GM18909 (cell line): Measurements from ENCODE around the gene INKA1.
"Not testable (repeated sequence)": the region's sequence is repeated elsewhere in the genome, so short reads cannot be mapped to it uniquely, and the experiment has no call there.

Experiments
- ATAC-seq: cut with Tn5 transposase; IDR thresholded peaks from one replicate; pipeline ENCODE4 v1.9.1; 2021; ENCODE audit warnings: mild to moderate bottlenecking; ENCODE audit not compliant: unreplicated experiment, poor library complexity

The INKA1 gene

GRCh38 chr3:49802719-49803464, at the start of gene INKA1:
INKA1 (plus strand) TSS chr3:49803261; CDS start chr3:49803393, 132 bp downstream.
- ATAC-seq, result peak; percentile 64

- no peak for ATAC-seq
Observed at GRCh38 chr3:49754536-49754935, 48.5 kb upstream of the INKA1 start.

GRCh38 chr3:49756036-49756435, 47.0 kb upstream of the INKA1 start:
- ATAC-seq, result no peak

GRCh38 chr3:49757197-49757596, 45.9 kb upstream of the INKA1 start:
- ATAC-seq, result no peak

GRCh38 chr3:49759226-49759625, 43.8 kb upstream of the INKA1 start:
- ATAC-seq, result no peak

GRCh38 chr3:49761661-49762060, 41.4 kb upstream of the INKA1 start:
- ATAC-seq, result no peak

GRCh38 chr3:49763981-49764380, 39.1 kb upstream of the INKA1 start:
- no peak for ATAC-seq

- no peak for ATAC-seq
Observed at GRCh38 chr3:49769286-49769915, 33.7 kb upstream of the INKA1 start.

GRCh38 chr3:49769926-49770325, 33.1 kb upstream of the INKA1 start:
- no peak for ATAC-seq

- no peak for ATAC-seq
Observed at GRCh38 chr3:49771340-49771938, 31.6 kb upstream of the INKA1 start.

- no peak for ATAC-seq
Observed at GRCh38 chr3:49772703-49773102, 30.4 kb upstream of the INKA1 start.

GRCh38 chr3:49775538-49775937, 27.5 kb upstream of the INKA1 start:
- no peak for ATAC-seq

GRCh38 chr3:49776101-49776500, 27.0 kb upstream of the INKA1 start:
- ATAC-seq, result not testable (repeated sequence)

GRCh38 chr3:49779358-49780079, 23.5 kb upstream of the INKA1 start:
- no peak for ATAC-seq

GRCh38 chr3:49780080-49780974, 22.7 kb upstream of the INKA1 start:
- no peak for ATAC-seq

- ATAC-seq, result not testable (repeated sequence)
Observed at GRCh38 chr3:49780975-49781365, 22.1 kb upstream of the INKA1 start.

- no peak for ATAC-seq
Observed at GRCh38 chr3:49781415-49782199, 21.5 kb upstream of the INKA1 start.

GRCh38 chr3:49782277-49782676, 20.8 kb upstream of the INKA1 start:
- ATAC-seq, result not testable (repeated sequence)
